GM21381 (cell line): ENCODE measurements around the gene RBP7.
A peak's percentile ranks its signal among the peaks of the same experiment; 100 is the strongest.
"Not testable (repeated sequence)": the region's sequence is repeated elsewhere in the genome, so short reads cannot be mapped to it uniquely, and the experiment has no call there.

Experiments
- ATAC-seq: cut with Tn5 transposase; IDR thresholded peaks from one replicate; pipeline ENCODE4 v1.9.1; 2021; ENCODE audit warnings: mild to moderate bottlenecking, moderate library complexity; ENCODE audit not compliant: unreplicated experiment

The RBP7 gene

GRCh38 chr1:9996624-9997582 lies at the start of gene RBP7:
TSS of gene RBP7 (plus strand) at chr1:9997228. CDS start at chr1:9997259, 31 bp downstream.
- no peak for ATAC-seq

DNA sequence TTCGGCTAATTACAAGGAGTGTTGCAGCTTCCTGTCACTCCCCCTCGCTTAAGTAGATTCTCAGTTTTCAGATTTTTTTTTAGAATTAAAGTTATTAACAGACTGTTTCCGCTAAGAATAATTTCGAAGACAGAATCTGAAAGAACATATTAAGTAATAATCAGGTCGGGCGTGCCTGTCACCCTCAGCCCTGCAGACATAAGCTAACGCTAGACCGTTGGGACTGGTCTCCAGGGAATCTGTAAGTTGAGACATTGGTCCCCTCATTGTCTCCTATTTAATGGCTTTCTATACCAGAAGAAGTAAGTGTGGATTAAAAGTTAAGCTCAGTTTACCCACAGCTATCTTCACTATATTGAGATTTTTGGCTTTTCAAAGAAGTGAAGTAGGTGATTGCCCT lies 39.3 kb upstream of the RBP7 start:
- no peak for ATAC-seq

GRCh38 chr1:9960011-9960410 lies 37.0 kb upstream of the RBP7 start:
- no peak for ATAC-seq

DNA sequence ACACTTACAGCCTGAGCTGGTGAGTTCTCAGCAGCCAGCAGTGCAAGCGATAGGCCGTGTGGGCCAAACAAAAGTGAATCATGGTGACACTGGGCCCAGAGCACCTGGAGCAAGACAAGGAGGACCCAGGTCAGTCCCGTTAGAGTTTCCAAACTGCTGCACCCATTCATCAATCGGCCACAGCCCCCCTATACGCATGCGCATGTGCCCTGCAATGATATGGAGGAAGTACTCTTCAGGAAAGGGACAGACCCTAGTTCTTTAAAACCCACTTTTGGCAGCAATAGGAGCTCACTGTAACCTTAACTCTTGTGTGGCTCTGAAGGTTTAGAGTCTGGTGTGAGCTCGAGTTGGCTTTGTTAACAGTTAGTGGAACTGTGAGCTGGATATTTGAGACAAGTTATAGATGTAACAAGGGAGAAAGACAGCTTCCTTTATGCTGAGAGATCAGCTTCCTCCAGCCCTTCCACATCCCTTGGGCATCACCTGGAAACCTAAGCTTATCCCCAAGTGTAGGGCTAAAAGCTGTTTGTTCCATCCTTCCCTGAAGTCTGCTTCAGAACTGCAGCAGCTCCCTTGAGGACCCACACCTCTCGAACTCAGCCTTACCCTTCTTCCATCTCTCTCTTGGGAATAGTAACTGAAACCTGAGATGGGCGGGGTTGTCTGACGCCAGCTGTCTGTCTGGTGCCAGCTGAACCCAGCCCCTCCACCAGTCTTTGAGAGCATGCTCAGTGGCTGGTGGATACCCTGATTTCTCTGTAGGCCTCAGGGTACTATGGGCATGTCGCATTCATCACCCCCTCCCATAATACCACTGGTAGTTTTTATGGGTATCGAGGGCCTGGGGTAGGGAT lies 36.1 kb upstream of the RBP7 start:
- peak; percentile 58 for ATAC-seq

DNA sequence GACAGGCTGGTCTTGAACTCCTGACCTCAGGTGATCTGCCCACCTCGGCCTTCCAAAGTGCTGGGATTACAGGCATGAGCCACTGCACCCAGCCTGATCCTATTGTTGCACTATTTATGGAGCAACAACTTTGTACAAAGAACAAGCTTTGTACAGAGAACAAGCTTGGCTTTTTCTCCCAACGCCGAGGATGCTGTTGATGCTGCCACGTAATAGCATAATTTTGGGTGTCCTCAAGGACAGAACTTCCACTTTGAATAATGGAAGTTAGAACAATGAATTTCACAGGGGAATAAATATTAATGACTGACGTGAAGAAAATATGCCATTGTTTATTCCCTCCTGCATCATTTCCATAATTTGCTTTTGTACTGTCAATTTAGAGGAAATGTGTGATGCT lies 12.8 kb upstream of the RBP7 start:
- no peak for ATAC-seq

GRCh38 chr1:9985001-9985400 lies 12.0 kb upstream of the RBP7 start:
- no peak for ATAC-seq

- ATAC-seq = no peak
Observed at GRCh38 chr1:9989773-9990172, 7.3 kb upstream of the RBP7 start.

- ATAC-seq = no peak
Observed at GRCh38 chr1:9990944-9991343, 6.1 kb upstream of the RBP7 start.

DNA sequence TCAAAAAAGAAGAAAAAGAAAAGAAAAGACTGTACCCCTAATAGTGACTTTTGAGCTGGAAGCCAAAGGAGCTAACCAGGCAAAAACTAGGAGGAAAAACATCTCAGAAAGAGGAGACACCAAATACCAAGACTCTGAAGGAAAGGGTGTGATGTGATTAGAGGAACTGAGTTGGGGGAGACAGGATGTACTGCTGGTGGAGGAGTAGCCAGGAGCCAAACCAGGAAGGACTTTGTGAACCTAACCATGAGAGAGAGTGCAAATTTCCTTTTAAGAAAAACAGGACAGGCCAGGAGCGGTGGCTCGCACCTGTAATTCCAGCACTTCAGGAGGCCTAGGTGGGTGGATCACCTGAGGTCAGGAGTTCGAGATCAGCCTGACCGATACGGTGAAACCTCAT lies 4.1 kb upstream of the RBP7 start:
- ATAC-seq = no peak

DNA sequence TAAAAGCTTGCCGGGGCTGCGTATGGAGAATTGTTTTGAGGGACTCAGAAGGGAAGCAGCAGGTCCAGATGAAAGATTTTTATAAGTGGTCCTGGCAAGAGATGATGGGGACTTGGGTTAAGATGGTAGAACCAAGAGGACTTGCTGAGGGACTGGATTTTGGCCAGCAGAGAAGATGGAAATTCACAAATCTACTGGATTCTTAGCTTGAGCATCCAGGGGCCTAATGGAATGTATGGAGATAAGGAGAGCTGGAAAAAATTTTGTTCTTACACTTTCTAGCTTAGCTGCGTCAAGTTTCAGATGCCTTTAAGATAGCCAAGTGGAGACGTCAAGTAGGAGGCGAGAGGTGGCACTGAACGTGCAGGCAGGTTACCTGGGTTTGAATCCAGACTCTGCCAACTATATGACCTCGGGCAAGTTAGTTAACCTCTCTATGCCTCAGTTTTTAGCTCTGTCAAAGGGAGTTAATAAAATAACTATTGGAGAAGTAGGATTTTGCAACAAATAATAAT lies 3.4 kb upstream of the RBP7 start:
- ATAC-seq = no peak

DNA sequence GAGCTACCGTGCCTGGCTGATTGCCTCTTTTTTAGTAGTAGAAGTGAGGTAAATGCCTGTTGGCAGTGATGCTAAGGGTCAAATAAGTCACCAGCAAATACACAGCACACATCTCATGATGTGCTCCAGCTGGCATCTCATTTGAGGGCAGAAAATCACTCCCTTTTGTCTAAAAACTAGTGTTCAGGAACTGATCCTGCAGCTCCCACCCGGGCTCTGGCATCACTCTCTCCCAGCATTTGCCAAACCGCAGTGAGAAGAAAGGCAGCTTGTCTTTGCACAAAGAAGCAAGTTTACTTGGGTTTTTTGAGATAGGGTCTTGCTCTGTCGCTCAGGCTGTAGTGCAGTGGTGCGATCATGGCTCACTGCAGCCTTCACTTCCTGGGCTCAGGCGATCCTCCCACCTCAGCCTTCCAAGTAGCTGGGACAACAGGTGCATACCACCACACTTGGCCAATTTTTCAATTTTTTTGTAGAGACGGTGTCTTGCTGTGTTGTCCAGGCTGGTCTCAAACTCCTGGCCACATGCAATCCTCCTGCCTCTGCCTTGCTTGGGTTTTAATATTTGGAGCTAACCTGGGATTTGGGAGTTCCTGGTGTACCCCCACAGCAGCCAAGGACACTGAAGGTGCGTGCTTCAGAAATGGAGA lies 4.1 kb downstream of the RBP7 start:
- no peak for ATAC-seq

- ATAC-seq = not testable (repeated sequence)
Observed at GRCh38 chr1:10005248-10005647, 8.2 kb downstream of the RBP7 start.

- no peak for ATAC-seq
Observed at GRCh38 chr1:10007169-10007568, 10.1 kb downstream of the RBP7 start.

DNA sequence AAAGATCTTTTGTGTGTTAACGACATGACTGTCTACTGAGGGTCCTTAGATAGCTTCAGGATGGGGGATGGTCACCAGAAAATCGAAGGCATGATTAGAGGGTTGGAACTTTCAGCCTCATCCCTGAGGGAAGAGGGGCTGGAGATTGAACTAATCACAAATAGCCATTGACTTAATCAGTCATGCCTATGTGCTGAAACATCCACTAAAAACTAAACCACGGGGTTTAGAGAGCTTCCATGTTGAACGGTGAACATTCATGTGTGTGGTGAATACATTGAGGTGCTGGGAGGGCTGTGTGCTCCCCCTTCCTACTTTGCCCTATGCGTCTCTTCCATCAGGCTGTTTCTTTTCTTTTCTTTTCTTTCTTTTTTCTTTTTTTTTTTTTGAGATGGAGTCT lies 17.0 kb downstream of the RBP7 start:
- no peak for ATAC-seq

GRCh38 chr1:10019561-10019960 lies 22.5 kb downstream of the RBP7 start:
- ATAC-seq = no peak

GRCh38 chr1:10020086-10020485 lies 23.1 kb downstream of the RBP7 start:
- no peak for ATAC-seq

DNA sequence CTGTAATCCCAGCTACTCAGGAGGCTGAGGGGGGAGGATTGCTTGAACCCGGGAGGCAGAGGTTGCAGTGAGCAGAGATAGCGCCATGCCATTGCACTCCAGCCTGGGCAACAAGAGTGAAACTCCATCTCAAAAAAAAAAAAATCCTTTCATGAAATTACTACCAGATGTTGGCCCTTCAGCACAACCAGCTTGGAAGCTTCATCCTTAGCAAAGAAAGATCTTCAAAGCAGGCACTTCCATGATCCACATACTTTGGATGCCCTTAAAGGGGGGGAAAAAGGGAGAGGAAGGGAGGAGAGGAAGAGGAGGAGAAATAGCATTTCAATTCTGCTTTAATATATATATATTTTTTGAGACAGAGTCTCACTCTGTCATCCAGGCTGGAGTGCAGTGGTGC lies 23.6 kb downstream of the RBP7 start:
- ATAC-seq = not testable (repeated sequence)

DNA sequence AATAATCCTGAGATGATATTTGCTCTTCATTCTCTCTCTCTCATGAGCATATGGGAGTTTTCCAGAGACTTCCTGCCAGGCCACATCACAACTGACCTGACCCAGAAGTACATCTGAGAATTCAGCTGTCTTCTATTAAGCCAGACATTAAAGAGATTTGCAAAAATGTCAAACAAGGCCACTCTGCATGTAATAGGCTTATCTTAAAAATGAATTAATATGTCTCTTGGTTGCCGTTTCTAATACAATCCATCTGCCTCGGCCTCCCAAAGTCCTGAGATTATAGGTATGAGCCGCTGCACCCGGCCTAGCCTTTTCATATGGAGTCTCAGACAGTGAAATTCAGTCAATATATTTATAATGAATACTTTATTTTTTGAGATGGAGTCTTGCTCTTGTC lies 25.0 kb downstream of the RBP7 start:
- ATAC-seq = not testable (repeated sequence)

DNA sequence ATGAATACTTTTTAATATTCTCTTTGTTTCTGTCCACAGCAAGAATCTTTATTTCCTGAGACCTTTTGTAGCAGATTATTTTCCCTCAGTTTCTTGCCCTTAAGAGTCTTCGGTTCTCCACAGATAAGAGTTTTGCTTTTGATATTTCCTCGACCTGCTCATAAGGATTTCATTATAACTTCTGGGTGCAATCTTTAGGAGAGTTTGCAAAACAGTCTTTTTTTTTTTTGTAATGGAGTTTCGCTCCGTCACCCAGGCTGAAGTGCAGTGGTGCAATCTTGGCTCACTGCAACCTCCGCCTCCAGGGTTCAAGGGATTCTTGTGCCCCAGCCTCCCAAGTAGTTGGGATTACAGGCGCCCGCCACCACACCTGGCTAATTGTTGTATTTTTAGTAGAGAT lies 25.6 kb downstream of the RBP7 start:
- ATAC-seq = no peak

DNA sequence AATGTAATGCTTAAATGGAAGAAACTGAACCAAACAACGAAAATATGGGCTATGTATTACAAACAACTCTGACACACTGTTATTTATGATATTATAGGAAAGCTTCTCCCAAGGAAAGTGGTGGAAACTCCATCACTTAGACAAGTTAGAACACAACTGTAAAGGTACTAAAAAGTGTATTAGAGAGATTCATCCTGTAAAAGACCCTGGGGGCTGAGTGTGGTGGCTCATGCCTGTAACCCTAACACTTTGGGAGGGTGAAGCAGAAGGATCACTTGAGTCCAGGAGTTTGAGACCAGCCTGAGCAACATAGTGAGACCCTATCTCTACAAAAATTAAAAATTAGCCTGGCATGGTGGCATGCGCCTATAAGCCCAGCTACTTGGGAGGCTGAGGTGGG lies 28.3 kb downstream of the RBP7 start:
- ATAC-seq = no peak

DNA sequence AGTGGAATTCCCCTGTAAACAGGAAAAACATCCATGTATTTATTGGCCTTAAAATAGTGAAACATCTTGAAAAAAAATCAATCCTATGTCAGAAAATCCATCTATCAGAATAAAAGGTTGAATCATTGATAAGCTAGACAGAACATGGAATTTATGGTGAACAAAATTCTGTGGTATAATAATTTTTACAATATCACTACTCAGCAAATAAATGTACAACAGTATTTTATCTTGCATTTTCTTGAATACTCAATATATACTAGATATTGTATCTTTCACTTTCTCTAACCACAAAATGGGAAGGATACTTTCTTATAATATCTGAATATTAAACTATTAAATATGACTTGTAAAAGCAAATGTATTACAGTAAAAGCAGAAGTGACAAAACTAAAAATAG lies 30.0 kb downstream of the RBP7 start:
- no peak for ATAC-seq
